Measurements from ENCODE around the gene DDIT4. TPM values are rescaled to one million over a fixed set of nuclear protein-coding genes. Genes with fewer than 3 reads are reported as not detected.

The DDIT4 gene
- polyA plus RNA-seq, 1 donor from 2014 or later: 29.9 TPM

DNA sequence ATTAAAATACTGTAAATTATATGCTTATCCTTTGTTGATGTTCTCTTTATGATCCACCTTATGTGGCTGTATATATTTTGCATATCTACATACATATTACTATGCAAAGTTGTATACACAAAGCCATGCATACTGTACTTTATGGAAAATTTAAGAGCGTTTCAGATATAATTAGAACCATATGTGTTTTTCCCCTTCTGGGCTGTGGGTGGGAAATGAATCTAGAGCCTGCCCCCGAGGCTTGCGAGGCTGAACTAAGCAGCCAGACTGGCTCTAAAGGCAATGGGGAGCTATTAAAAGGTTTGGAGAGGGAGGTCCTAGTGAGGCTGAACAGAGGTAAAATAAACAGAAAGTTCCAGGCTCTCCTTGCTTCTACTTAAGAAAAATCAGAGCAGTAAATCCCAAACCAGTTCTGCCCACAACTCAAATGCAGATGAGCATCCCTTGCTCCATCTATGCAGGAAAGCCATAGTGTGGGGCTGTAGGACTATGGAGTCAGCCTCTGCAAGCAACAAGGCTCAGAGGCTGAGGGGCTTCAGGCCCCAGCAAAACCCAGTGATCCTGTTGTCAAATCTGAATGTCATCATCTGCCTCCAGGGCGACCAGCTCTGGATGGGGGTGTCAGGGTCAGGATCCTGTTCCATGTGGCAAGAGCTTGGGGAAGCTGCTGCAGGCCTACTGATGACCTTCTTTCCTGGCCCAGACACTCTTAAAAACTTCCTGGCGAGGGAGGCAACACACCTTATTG, 14.1 kb upstream of the DDIT4 start:
- Histone ChIP-seq H4K20me1 (ENCODE audit: insufficient read depth) (no peaks in the 10 kb centered on the region), H3K36me3 (ENCODE audit: insufficient read depth, low read length) (no peaks in the 10 kb centered on the region), H3K4me2 (ENCODE audit: low read length) (peak overlapping the region; percentile 0), H3K27me3 (ENCODE audit: insufficient read depth, low read depth, low read length) (no peaks in the 10 kb centered on the region), H3K4me3 (ENCODE audit: low read length) (peak overlapping the region; percentile 68), H3F3A (ENCODE audit: insufficient read depth, low read length, poor library complexity, severe bottlenecking) (peaks cover 3% of the 10 kb centered on the region), H3K9ac (ENCODE audit: low read length) (no peak overlapping the region), H3K9me3 (ENCODE audit: low read length) (no peaks in the 10 kb centered on the region), H3K27ac (ENCODE audit: low read length) (peak overlapping the region; percentile 60), H3K9me2 (ENCODE audit: insufficient read depth, low read length) (no peaks in the 10 kb centered on the region), H3K79me2 (replicated peaks; ENCODE audit: insufficient read depth, low read length) (no peaks in the 10 kb centered on the region), H2AFZ (ENCODE audit: low read depth, low read length) (no peak overlapping the region)
- TF ChIP-seq EP300 (conservative IDR thresholded peaks at IDR 0.05; ENCODE audit: poor library complexity, severe bottlenecking) (no peak), POLR2AphosphoS5 (IDR thresholded peaks at IDR 0.05) (no peak), EZH2 (IDR thresholded peaks at IDR 0.05; ENCODE audit: borderline replicate concordance, insufficient read depth, low read length, poor library complexity, severe bottlenecking) (no peak), RAD21 (conservative IDR thresholded peaks at IDR 0.05) (no peak), MXI1 (conservative IDR thresholded peaks at IDR 0.05; ENCODE audit: poor library complexity, severe bottlenecking) (no peak), SMC3 (conservative IDR thresholded peaks at IDR 0.05; ENCODE audit: poor library complexity) (no peak), TAF1 (IDR thresholded peaks at IDR 0.05; ENCODE audit: low read depth) (no peak)
- TF ChIP-seq, protein P1, sequence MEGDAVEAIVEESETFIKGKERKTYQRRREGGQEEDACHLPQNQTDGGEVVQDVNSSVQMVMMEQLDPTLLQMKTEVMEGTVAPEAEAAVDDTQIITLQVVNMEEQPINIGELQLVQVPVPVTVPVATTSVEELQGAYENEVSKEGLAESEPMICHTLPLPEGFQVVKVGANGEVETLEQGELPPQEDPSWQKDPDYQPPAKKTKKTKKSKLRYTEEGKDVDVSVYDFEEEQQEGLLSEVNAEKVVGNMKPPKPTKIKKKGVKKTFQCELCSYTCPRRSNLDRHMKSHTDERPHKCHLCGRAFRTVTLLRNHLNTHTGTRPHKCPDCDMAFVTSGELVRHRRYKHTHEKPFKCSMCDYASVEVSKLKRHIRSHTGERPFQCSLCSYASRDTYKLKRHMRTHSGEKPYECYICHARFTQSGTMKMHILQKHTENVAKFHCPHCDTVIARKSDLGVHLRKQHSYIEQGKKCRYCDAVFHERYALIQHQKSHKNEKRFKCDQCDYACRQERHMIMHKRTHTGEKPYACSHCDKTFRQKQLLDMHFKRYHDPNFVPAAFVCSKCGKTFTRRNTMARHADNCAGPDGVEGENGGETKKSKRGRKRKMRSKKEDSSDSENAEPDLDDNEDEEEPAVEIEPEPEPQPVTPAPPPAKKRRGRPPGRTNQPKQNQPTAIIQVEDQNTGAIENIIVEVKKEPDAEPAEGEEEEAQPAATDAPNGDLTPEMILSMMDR (IDR thresholded peaks at IDR 0.05; ENCODE audit: poor library complexity, severe bottlenecking): no peak
- TF ChIP-seq, protein P2, sequence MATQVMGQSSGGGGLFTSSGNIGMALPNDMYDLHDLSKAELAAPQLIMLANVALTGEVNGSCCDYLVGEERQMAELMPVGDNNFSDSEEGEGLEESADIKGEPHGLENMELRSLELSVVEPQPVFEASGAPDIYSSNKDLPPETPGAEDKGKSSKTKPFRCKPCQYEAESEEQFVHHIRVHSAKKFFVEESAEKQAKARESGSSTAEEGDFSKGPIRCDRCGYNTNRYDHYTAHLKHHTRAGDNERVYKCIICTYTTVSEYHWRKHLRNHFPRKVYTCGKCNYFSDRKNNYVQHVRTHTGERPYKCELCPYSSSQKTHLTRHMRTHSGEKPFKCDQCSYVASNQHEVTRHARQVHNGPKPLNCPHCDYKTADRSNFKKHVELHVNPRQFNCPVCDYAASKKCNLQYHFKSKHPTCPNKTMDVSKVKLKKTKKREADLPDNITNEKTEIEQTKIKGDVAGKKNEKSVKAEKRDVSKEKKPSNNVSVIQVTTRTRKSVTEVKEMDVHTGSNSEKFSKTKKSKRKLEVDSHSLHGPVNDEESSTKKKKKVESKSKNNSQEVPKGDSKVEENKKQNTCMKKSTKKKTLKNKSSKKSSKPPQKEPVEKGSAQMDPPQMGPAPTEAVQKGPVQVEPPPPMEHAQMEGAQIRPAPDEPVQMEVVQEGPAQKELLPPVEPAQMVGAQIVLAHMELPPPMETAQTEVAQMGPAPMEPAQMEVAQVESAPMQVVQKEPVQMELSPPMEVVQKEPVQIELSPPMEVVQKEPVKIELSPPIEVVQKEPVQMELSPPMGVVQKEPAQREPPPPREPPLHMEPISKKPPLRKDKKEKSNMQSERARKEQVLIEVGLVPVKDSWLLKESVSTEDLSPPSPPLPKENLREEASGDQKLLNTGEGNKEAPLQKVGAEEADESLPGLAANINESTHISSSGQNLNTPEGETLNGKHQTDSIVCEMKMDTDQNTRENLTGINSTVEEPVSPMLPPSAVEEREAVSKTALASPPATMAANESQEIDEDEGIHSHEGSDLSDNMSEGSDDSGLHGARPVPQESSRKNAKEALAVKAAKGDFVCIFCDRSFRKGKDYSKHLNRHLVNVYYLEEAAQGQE (IDR thresholded peaks at IDR 0.05; ENCODE audit: borderline replicate concordance): no peak

DNA sequence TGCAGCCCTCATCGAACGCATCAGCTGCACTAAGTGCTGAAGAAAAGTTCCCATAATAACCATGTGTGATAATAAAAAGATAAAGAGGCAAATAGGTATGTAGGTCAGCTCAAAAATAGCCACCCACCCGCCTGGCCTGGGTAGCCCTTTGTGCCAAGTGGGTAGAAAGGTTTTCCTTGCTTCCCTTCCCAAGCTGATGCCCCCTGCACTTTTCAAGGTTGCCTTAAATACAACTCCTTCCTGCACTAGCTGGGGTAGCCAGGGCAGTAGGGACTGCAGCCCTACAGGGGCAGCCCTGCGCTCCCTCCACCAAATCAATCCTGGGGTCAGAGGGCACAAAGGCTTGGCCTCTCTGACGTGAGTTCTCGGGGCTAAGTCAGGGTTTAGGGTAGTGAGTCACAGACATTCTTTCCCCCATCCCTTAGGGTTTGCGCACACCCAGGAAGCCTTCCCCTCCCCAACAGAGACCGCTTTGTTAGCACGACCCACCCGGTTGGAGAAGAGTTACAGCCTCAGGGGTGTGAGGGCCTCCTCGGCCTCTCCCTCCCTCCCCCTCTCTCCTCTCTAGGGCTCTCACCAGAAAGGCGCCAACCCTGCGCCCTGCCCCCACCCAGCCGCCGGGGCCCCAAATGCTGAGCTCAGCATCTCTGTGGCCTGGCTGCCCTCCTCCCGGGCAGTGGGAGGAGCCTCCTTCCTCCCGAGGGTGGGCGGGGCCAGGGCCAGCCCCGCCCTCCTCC, 13.3 kb upstream of the DDIT4 start:
- H3K9me2 ChIP-seq (ENCODE audit: insufficient read depth, low read length): no peaks in the 10 kb centered on the region
- TF ChIP-seq, protein P1 (IDR thresholded peaks at IDR 0.05; ENCODE audit: poor library complexity, severe bottlenecking): no peak
- TF ChIP-seq RAD21 (conservative IDR thresholded peaks at IDR 0.05) (no peak), TAF1 (IDR thresholded peaks at IDR 0.05; ENCODE audit: low read depth) (peak; percentile 57), POLR2AphosphoS5 (IDR thresholded peaks at IDR 0.05) (peak; percentile 49), MXI1 (conservative IDR thresholded peaks at IDR 0.05; ENCODE audit: poor library complexity, severe bottlenecking) (no peak), EP300 (conservative IDR thresholded peaks at IDR 0.05; ENCODE audit: poor library complexity, severe bottlenecking) (no peak), SMC3 (conservative IDR thresholded peaks at IDR 0.05; ENCODE audit: poor library complexity) (no peak), EZH2 (IDR thresholded peaks at IDR 0.05; ENCODE audit: borderline replicate concordance, insufficient read depth, low read length, poor library complexity, severe bottlenecking) (no peak)
- TF ChIP-seq, protein P2 (IDR thresholded peaks at IDR 0.05; ENCODE audit: borderline replicate concordance): no peak
- no peaks in the 10 kb centered on the region for H3K36me3 ChIP-seq (ENCODE audit: insufficient read depth, low read length)
- peak overlapping the region; percentile 70 for H3K9ac ChIP-seq (ENCODE audit: low read length)
- peaks cover 3% of the 10 kb centered on the region for H3F3A ChIP-seq (ENCODE audit: insufficient read depth, low read length, poor library complexity, severe bottlenecking)
- H3K9me3 ChIP-seq (ENCODE audit: low read length): no peaks in the 10 kb centered on the region
- peak overlapping the region; percentile 45 for H3K4me2 ChIP-seq (ENCODE audit: low read length)
- H2AFZ ChIP-seq (ENCODE audit: low read depth, low read length): peak overlapping the region; percentile 85
- H3K27ac ChIP-seq (ENCODE audit: low read length): peak overlapping the region; percentile 60
- peak overlapping the region; percentile 68 for H3K4me3 ChIP-seq (ENCODE audit: low read length)
- no peaks in the 10 kb centered on the region for H4K20me1 ChIP-seq (ENCODE audit: insufficient read depth)
- H3K27me3 ChIP-seq (ENCODE audit: insufficient read depth, low read depth, low read length): no peaks in the 10 kb centered on the region
- H3K79me2 ChIP-seq (replicated peaks; ENCODE audit: insufficient read depth, low read length): no peaks in the 10 kb centered on the region

All from neural cell (in vitro differentiated cells).